Left kidney (tissue), 2 donors: Measurements from ENCODE around the gene MEX3A. TPM values are rescaled to one million over a fixed set of nuclear protein-coding genes. Genes with fewer than 3 reads are reported as not detected.
"Not testable (repeated sequence)": the region's sequence is repeated elsewhere in the genome, so short reads cannot be mapped to it uniquely, and the experiment has no call there.

Experiments
- DNase-seq: peaks from one replicate; pipeline ENCODE4 v3.0.0-alpha.2; 2013
- polyA plus RNA-seq: library from polyadenylated mRNA; unstranded; fragments of 120-200 nt; gene quantifications from one replicate; pipeline ENCODE4 v1.2.1, GENCODE V29; 2013; ENCODE audit not compliant: insufficient read length

Gene MEX3A
- polyA plus RNA-seq, 1 donor, result 46.7 TPM

GRCh38 chr1:156120318-156120717, 38.1 kb upstream of the MEX3A start:
- DNase-seq, result no peak

- no peak for DNase-seq
Observed at GRCh38 chr1:156119503-156120209, 37.4 kb upstream of the MEX3A start.

GRCh38 chr1:156118177-156118868, 36.1 kb upstream of the MEX3A start:
- no peak for DNase-seq

GRCh38 chr1:156117414-156118176, 35.3 kb upstream of the MEX3A start:
- no peak for DNase-seq

GRCh38 chr1:156116731-156117130, 34.5 kb upstream of the MEX3A start:
- DNase-seq, result not testable (repeated sequence)

GRCh38 chr1:156115514-156116374, 33.5 kb upstream of the MEX3A start:
- DNase-seq, result peak; percentile 67

- DNase-seq, result no peak
Observed at GRCh38 chr1:156114919-156115513, 32.8 kb upstream of the MEX3A start.

- DNase-seq, result peak; percentile 68
Observed at GRCh38 chr1:156114101-156114918, 32.0 kb upstream of the MEX3A start, which contains the start of gene LMNA. Gene LMNA, plus strand, starts transcription at chr1:156114711. Its CDS starts 208 bp downstream, at chr1:156114919.

- DNase-seq, result no peak
Observed at GRCh38 chr1:156113282-156113950, 31.2 kb upstream of the MEX3A start.

- DNase-seq, result no peak
Observed at GRCh38 chr1:156112276-156113137, 30.2 kb upstream of the MEX3A start.

GRCh38 chr1:156111355-156111962, 29.2 kb upstream of the MEX3A start:
- no peak for DNase-seq

- DNase-seq, result no peak
Observed at GRCh38 chr1:156110252-156110651, 28.0 kb upstream of the MEX3A start.

- no peak for DNase-seq
Observed at GRCh38 chr1:156108664-156109241, 26.5 kb upstream of the MEX3A start.

- DNase-seq, result no peak
Observed at GRCh38 chr1:156108057-156108456, 25.8 kb upstream of the MEX3A start.

- DNase-seq, result no peak
Observed at GRCh38 chr1:156106624-156107488, 24.6 kb upstream of the MEX3A start.

- no peak for DNase-seq
Observed at GRCh38 chr1:156104861-156105832, 22.9 kb upstream of the MEX3A start.
